22Rv1 (cell line): ENCODE data around the gene CCNT1.

Experiments used
- H3K27ac ChIP-seq: fragments of 450-650 bp; 2 replicates; pipeline ENCODE4 v1.5.1; 2017
- ZFX ChIP-seq: fragments of 450-650 bp; IDR thresholded peaks from 2 replicates; pipeline ENCODE4 v1.6.1; 2017; ENCODE audit warnings: antibody characterized with exemption, borderline replicate concordance
- TF ChIP-seq, protein P1 (sequence below): fragments of 450-650 bp; IDR thresholded peaks from 2 replicates; pipeline ENCODE4 v1.5.1; 2017; ENCODE audit warnings: mild to moderate bottlenecking

CCNT1 gene

DNA sequence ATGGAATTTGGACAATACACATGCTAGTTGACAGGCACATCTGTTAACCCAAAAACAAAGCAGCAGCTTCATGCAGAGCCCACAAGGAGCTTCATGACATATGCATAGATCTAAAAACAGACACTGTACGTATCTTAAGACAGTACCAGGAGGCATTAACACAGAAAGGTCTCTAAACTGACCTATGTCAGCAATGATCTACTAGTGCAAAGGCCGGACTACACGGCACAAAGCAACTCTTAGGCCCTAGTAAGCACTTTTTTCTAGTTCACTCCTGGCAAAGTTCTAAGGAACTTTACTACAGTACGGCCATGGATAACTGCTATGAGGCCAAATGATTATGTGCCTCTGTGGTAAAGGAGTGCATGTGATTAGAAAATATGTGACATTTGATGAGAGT, 26.1 kb downstream of the CCNT1 start:
- no peak overlapping the region for H3K27ac ChIP-seq
- TF ChIP-seq, protein P1, sequence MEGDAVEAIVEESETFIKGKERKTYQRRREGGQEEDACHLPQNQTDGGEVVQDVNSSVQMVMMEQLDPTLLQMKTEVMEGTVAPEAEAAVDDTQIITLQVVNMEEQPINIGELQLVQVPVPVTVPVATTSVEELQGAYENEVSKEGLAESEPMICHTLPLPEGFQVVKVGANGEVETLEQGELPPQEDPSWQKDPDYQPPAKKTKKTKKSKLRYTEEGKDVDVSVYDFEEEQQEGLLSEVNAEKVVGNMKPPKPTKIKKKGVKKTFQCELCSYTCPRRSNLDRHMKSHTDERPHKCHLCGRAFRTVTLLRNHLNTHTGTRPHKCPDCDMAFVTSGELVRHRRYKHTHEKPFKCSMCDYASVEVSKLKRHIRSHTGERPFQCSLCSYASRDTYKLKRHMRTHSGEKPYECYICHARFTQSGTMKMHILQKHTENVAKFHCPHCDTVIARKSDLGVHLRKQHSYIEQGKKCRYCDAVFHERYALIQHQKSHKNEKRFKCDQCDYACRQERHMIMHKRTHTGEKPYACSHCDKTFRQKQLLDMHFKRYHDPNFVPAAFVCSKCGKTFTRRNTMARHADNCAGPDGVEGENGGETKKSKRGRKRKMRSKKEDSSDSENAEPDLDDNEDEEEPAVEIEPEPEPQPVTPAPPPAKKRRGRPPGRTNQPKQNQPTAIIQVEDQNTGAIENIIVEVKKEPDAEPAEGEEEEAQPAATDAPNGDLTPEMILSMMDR: no peak
- no peak for TF ChIP-seq ZFX

DNA sequence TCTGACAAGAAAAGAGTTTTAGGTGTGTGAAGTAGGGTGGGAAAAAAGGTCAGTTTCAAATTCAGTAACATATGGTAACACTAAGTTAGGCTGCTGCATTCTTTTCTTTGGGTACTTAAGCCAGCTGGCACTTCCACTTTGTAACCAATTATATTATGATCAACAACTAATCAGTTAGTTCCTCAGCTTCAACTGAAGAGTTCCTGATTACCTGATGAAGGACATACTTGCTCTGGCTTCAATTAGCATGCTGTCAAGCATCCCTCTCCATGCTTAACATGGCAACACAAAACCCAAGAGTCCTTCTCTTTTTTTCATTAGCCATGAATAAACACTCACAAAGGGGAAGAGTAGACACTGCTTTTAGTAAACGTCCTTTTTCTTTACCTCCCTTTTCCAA, 27.7 kb downstream of the CCNT1 start:
- H3K27ac ChIP-seq: no peak overlapping the region
- TF ChIP-seq, protein P1: no peak
- no peak for TF ChIP-seq ZFX

DNA sequence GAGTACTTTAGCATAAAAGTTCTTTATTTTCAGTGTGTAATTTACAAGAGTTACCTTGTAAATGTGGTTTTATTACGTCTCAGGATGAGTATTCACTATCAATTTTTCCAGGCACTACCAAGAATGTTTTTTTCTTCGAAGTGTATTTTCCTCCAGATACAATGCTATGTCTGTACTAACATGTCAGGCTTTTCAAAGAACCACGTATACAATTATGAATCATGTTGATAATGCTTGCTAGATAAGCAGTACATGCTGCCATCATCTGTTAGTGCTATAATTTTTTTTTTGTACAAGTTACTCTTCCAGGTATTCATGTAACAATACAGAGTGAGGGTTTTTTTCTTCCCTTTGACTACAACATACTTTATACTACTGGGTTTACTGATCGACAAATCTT, 28.9 kb downstream of the CCNT1 start:
- H3K27ac ChIP-seq: no peak overlapping the region
- TF ChIP-seq, protein P1: no peak
- TF ChIP-seq ZFX: no peak

DNA sequence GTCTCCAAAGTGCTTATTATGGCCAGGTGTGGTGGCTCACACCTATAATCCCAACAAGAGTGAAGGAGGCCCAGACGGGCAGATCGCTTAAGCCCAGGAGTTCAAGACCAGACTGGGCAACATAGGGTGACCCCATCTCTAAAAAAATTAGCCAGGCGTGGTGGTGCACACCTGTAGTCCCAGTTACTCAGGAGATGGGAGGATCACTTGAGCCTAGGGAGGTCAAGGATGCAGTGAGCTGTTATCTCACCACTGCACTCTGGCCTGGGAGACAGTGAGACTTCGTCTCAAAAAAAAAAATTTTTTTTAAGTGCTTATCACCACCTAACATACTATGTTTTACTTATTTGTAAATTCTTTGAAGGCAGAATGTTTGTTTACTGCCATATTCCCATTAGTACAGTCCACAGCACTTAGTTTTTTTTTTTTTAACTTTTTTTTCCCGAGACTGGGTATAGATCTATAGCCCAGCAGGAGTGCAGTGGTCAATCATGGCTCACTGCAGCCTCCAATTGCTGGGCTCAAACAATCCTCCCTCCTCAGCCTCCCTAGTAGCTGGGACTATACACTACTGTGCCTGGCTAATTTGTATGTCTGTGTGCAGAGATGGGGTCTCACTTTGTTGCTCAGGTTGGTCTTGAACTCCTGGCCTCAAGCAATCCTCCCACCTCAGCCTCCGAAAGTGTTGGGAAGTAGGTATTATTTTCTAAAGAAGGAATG, 29.7 kb downstream of the CCNT1 start:
- TF ChIP-seq ZFX: no peak
- TF ChIP-seq, protein P1: no peak
- H3K27ac ChIP-seq: no peak overlapping the region

GRCh38 chr12:48686037-48686595, 30.4 kb downstream of the CCNT1 start:
- TF ChIP-seq, protein P1: no peak
- TF ChIP-seq ZFX: no peak
- no peak overlapping the region for H3K27ac ChIP-seq

DNA sequence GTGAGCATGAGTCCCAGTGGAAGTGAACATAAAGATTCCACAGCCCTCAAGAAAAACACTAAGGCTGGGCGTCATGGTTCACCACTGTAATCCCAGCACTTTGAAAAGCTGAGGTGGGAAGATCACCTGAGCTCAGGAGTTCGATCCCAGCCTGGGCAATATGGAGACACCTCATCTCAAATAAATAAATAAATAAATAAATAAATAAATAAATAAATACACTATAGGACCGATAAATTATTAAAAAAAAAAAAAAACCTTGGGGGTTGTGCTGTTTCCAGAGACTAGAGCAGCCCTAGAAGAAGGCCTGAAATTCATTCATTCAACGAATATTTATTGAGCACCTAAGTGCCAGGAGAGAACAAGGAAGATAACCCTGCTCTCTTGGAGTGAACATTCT, 33.0 kb downstream of the CCNT1 start:
- H3K27ac ChIP-seq: no peak overlapping the region
- TF ChIP-seq, protein P1: no peak
- no peak for TF ChIP-seq ZFX

- no peak for TF ChIP-seq ZFX
- TF ChIP-seq, protein P1: no peak
- H3K27ac ChIP-seq: peak overlapping the region; percentile 85
These were observed 33.6 kb downstream of the CCNT1 start for GRCh38 chr12:48682927-48683326.

DNA sequence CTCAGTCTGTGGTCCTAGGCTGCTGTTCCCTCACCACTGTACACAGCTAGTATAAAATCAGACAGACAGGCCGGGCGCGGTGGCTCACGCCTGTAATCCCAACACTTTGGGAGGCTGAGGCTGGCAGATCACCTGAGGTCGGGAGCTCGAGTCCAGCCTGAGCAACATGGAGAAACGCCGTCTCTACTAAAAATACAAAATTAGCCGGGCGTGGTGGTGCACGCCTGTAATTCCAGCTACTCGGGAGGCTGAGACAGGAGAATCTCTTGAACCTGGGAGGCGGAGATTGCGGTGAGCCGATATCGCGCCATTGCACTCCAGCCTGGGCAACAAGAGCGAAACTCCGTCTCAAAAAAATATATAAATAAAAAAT, 34.0 kb downstream of the CCNT1 start:
- peak overlapping the region; percentile 85 for H3K27ac ChIP-seq
